IPS-18c (cell line): ENCODE data around the gene TEF.

Source experiments
- H3K4me3 ChIP-seq: 2 replicates; pipeline ENCODE4 v1.7.0; 2013; ENCODE audit warnings: low read depth, mild to moderate bottlenecking, low read length, moderate library complexity; ENCODE audit not compliant: insufficient read depth
- H3K9me3 ChIP-seq: one replicate; pipeline ENCODE4 v1.6.1; 2013; ENCODE audit warnings: mild to moderate bottlenecking, low read length, moderate library complexity; ENCODE audit not compliant: control insufficient read depth, insufficient read depth

TEF gene, protein sequence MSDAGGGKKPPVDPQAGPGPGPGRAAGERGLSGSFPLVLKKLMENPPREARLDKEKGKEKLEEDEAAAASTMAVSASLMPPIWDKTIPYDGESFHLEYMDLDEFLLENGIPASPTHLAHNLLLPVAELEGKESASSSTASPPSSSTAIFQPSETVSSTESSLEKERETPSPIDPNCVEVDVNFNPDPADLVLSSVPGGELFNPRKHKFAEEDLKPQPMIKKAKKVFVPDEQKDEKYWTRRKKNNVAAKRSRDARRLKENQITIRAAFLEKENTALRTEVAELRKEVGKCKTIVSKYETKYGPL

GRCh38 chr22:41381329-41382097, at the start of gene TEF:
TEF (plus strand) TSS chr22:41381942; CDS start chr22:41382045, 103 bp downstream.
- Histone ChIP-seq H3K9me3 (no peaks in the 10 kb centered on the region), H3K4me3 (peak within 1 kb of the TSS; percentile 75)

- H3K4me3 ChIP-seq = no peak overlapping the region
- H3K9me3 ChIP-seq = no peaks in the 10 kb centered on the region
Observed at GRCh38 chr22:41332217-41332939, 49.4 kb upstream of the TEF start.

DNA sequence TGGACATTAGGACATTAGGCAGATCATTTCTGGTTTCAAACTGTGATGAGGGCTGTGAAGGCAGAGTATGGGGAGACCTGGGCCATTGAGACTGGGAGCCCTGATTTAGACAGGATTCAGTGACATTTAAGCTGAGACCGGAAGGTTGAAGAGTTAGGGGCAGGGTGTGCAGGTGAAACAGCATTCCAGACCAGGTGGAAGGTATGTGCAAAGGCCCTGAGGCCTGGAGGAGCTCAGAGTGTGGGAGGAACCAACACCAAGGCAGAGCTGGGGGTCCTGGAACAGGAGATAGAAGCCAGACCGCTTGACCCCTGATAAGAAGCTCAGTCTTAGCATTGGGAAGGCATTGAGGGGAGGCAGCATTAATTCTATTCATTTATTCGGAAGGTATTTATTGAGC, 47.9 kb upstream of the TEF start:
- H3K9me3 ChIP-seq = no peaks in the 10 kb centered on the region
- no peak overlapping the region for H3K4me3 ChIP-seq

DNA sequence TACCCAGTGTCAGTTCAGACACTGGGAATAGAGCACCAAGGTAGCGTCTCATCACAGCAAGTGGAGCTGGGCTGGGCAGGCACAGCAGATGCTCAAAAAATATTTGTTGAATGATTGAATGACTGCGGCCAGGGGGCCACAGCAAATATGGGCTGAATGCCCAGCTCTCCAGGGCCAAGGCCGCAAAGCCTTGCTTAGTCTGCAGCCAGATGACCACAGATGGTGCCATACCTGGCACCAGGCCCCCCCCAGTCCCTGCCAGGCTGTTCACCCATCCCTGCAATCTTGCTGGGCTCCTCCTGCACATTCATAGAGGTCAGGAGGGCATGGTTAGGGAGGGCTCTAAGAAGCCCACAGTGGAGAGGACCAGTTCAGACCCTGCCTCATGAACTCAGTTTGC, 47.5 kb upstream of the TEF start:
- Histone ChIP-seq H3K9me3 (no peaks in the 10 kb centered on the region), H3K4me3 (no peak overlapping the region)

DNA sequence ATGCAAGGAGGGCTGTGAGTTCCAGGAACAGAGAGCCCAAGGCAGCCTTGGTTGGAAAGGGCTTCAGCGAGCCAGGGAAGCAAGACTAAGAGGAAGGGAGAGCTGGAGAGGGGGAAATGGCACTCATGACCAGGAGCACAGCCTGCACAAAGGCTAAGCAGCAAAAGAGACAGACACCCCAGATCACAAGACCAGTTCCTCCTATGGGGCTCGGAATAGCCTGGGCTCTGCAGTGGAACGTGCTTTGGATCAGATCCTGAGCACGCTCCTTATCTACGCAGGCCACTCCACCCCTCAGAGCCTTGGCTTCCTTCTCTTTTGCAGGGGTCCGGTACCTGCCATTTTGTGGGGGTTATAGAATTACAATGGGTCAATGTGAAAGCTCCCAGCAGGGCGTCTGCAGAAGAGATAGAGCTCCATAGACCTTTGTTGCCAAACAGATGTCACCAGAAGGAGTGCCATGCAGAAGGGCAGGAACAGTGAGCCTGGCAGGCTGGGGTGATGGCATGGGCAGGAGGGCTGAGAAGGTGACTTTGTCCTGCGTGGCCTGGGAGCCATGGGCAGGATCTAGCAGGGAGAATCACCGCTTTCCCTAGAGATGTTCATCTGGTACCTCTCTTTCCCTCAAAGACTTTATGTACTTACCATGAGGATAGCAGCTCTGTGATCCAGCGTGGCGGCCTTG, 46.6 kb upstream of the TEF start:
- H3K9me3 ChIP-seq = no peaks in the 10 kb centered on the region
- H3K4me3 ChIP-seq = no peak overlapping the region

GRCh38 chr22:41338614-41339212, 43.0 kb upstream of the TEF start:
- no peak overlapping the region for H3K4me3 ChIP-seq
- H3K9me3 ChIP-seq = no peaks in the 10 kb centered on the region

DNA sequence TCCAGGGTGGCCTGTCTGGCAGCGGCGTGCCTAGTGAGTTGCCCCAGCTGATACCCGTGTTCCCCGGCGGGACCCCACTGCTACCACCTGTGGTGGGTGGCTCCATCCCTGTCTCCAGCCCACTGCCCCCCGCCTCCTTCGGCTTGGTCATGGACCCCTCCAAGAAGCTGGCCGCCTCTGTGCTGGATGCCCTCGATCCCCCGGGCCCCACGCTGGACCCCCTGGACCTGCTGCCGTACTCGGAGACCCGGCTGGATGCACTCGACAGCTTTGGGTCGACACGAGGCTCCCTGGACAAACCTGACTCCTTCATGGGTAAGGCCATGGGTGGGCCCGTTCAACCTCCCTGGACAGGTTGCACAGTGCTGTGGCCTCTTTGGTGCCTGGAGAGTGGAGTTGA, 41.9 kb upstream of the TEF start:
- Histone ChIP-seq H3K4me3 (no peak overlapping the region), H3K9me3 (no peaks in the 10 kb centered on the region)

GRCh38 chr22:41340357-41340756, 41.4 kb upstream of the TEF start:
- no peaks in the 10 kb centered on the region for H3K9me3 ChIP-seq
- H3K4me3 ChIP-seq = no peak overlapping the region

DNA sequence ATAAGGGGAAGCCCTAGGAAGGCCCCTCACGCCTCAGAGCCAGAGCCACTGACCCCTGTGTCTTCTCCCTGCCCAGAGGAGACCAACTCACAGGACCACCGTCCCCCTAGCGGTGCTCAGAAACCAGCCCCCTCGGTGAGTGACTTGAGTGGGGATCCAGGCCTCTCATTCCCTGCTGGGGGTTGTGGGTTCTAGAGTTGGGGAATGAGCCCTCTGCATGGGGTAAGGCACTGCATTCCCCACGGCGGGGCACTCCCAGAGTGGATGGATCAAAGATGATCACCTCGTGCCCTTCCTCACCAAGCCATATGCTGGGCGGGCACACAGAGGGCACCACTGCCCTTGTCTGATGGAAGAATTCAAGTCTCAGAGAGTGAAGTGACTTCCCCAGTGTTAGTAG, 40.7 kb upstream of the TEF start:
- Histone ChIP-seq H3K4me3 (no peak overlapping the region), H3K9me3 (no peaks in the 10 kb centered on the region)

GRCh38 chr22:41341990-41342389, 39.8 kb upstream of the TEF start:
- Histone ChIP-seq H3K9me3 (no peaks in the 10 kb centered on the region), H3K4me3 (no peak overlapping the region)

- H3K4me3 ChIP-seq = no peak overlapping the region
- H3K9me3 ChIP-seq = no peaks in the 10 kb centered on the region
Observed at GRCh38 chr22:41343300-41343699, 38.4 kb upstream of the TEF start.

GRCh38 chr22:41343717-41344116, 38.0 kb upstream of the TEF start:
- no peak overlapping the region for H3K4me3 ChIP-seq
- no peaks in the 10 kb centered on the region for H3K9me3 ChIP-seq

DNA sequence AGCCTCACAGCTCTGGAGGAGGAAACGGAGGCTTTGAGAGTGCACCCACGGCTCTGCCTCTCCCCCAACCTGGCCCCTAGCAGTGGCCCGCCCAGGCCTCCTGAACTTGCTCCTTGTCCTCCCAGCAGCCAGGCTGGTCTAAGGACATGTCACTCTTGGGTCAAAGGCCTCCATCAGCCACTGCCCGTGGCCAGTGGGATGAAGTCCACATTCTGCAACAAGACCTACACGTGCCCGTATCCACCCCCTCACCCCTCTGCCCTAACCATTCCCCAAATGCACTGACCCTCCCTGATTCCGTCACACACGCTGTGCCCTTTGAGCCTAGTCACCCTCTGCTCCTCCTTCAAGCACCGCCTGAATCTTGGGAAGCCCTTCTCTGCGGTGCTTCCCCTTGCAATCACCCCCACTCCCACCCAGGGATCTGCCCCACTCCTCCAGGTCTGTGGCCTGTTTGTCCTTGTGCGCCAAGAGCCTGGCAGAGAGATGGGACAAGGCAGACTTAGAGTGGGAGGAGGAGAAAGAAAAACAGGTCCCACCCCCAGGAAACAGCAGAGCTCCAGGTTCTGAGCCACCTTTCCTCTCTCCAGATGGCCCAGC, 37.5 kb upstream of the TEF start:
- H3K4me3 ChIP-seq = no peak overlapping the region
- H3K9me3 ChIP-seq = no peaks in the 10 kb centered on the region

GRCh38 chr22:41345807-41346335, 35.9 kb upstream of the TEF start:
- no peak overlapping the region for H3K4me3 ChIP-seq

DNA sequence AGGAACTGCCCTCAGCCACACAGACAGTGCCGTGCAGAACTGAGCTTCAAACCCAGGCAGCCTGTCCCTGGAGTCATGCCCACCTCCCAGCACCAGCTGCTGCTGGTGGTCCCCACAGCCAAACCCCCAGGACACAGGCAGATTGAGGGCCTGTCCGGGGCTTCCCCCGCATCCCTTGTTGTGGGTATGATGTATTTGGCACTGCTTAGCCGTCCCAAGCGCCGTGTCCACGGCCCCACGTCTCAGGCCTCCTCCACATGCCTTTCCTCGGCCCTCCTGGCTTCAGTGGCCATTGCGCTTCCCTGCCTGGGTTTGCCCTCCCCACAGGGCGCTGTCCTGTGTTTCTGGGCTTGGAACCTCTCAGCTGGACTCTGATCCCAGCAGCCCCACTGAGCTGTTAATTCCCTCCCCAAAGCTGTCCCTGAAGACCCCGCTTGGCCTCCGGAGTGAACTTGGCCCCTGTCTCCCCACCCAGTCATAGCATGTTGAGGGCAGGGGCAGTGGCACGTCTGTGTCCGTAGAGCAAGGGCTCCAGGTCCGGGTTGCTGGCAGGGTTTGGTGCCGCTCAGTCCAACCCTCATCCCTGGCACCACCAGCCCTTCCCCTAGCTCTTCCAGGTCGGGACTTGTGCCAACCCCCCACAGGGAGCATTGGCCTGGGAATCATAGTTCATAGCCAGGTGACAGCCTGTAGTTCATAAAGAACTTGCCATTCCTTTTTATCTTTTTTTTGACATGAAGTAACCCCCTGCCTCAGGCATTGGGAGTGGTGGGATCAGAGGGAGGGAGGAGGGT, 34.5 kb upstream of the TEF start:
- no peaks in the 10 kb centered on the region for H3K9me3 ChIP-seq
- no peak overlapping the region for H3K4me3 ChIP-seq

More at GRCh38 chr22:41345807-41346335, 35.9 kb upstream of the TEF start:
- no peaks in the 10 kb centered on the region for H3K9me3 ChIP-seq

DNA sequence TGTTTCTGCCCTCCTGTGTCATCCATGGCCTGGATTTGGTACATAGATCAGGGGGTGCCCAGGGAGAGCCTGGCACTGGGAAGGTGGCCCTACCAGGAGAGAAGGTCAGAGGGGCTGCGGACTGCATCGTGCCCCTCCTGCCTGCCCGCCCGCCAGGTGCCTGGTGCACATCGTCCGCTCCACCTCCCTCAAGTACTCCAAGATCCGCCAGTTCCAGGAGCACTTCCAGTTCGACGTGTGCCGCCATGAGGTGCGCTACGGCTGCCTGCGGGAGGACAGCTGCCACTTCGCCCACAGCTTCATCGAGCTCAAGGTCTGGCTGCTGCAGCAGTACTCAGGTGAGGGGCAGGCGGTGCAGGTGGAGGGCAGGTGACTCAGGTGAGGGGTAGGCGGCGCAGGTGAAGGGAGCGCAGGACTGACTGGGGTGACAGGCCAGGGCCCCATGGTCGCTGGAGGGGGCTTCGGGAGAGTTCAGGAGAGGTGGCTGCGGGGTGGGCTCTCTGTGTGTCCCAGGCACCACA, 32.7 kb upstream of the TEF start:
- H3K4me3 ChIP-seq = no peak overlapping the region
- no peaks in the 10 kb centered on the region for H3K9me3 ChIP-seq
